H9 (cell line): ENCODE results near the gene LYST. TPM values are rescaled to one million over a fixed set of nuclear protein-coding genes. Genes with fewer than 3 reads are reported as not detected.

Experiments used
- DNase-seq: peaks from one replicate; pipeline ENCODE4 v3.0.0-alpha.2; 2017
- H2AFZ ChIP-seq: one replicate; pipeline ENCODE4 v1.6.1; 2013; ENCODE audit warnings: mild to moderate bottlenecking, low read length, control low read depth, moderate library complexity
- H2AK5ac ChIP-seq: 2 replicates; pipeline ENCODE4 v1.6.1; 2013; ENCODE audit warnings: low read length, control low read depth, mixed read lengths; ENCODE audit not compliant: insufficient read length
- H2BK120ac ChIP-seq: one replicate; pipeline ENCODE4 v1.6.1; 2013; ENCODE audit warnings: low read depth, mild to moderate bottlenecking, low read length, control low read depth, inconsistent platforms; ENCODE audit not compliant: poor library complexity, severe bottlenecking
- H2BK12ac ChIP-seq: 2 replicates; pipeline ENCODE4 v1.6.1; 2013; ENCODE audit warnings: low read length, control low read depth, mixed read lengths, low read depth; ENCODE audit not compliant: insufficient read length
- H2BK15ac ChIP-seq: 2 replicates; pipeline ENCODE4 v1.6.1; 2013; ENCODE audit warnings: low read depth, low read length, control low read depth
- H2BK20ac ChIP-seq: one replicate; pipeline ENCODE4 v1.6.1; 2013; ENCODE audit warnings: low read depth, mild to moderate bottlenecking, low read length, control low read depth, inconsistent platforms; ENCODE audit not compliant: poor library complexity, severe bottlenecking
- H2BK5ac ChIP-seq: 2 replicates; pipeline ENCODE4 v1.6.1; 2013; ENCODE audit warnings: low read length, control low read depth, mixed read lengths; ENCODE audit not compliant: insufficient read length
- H3K14ac ChIP-seq: 2 replicates; pipeline ENCODE4 v1.6.1; 2013; ENCODE audit warnings: low read length, control low read depth; ENCODE audit not compliant: insufficient read depth
- H3K18ac ChIP-seq: 2 replicates; pipeline ENCODE4 v1.6.1; 2013; ENCODE audit warnings: low read depth, mild to moderate bottlenecking, mixed read lengths, low read length, control low read depth; ENCODE audit not compliant: insufficient read length
- H3K23ac ChIP-seq: 2 replicates; pipeline ENCODE4 v1.6.1; 2013; ENCODE audit warnings: low read length, control low read depth, mixed read lengths, low read depth; ENCODE audit not compliant: insufficient read length
- H3K23me2 ChIP-seq: 2 replicates; pipeline ENCODE4 v1.6.1; 2013; ENCODE audit warnings: low read depth, mild to moderate bottlenecking, mixed read lengths, low read length, control low read depth; ENCODE audit not compliant: insufficient read length, poor library complexity, severe bottlenecking
- H3K27ac ChIP-seq: 2 replicates; pipeline ENCODE4 v1.5.1; 2013; ENCODE audit warnings: low read length, control low read depth, mixed read lengths, low read depth; ENCODE audit not compliant: insufficient read length
- H3K27me3 ChIP-seq: 2 replicates; pipeline ENCODE4 v1.6.1; 2013; ENCODE audit warnings: low read length, control low read depth, inconsistent platforms; ENCODE audit not compliant: insufficient read depth
- H3K4ac ChIP-seq: 2 replicates; pipeline ENCODE4 v1.6.1; 2013; ENCODE audit warnings: low read depth, mild to moderate bottlenecking, control low read depth, inconsistent platforms, low read length, moderate library complexity
- H3K4me1 ChIP-seq: 2 replicates; pipeline ENCODE4 v1.6.1; 2013; ENCODE audit warnings: low read length, control low read depth, inconsistent platforms; ENCODE audit not compliant: insufficient read depth
- H3K4me2 ChIP-seq: 2 replicates; pipeline ENCODE4 v1.6.1; 2013; ENCODE audit warnings: low read length, control low read depth, mixed read lengths; ENCODE audit not compliant: insufficient read length, insufficient read depth
- H3K56ac ChIP-seq: 2 replicates; pipeline ENCODE4 v1.6.1; 2013; ENCODE audit warnings: low read depth, mild to moderate bottlenecking, mixed read lengths, low read length, control low read depth; ENCODE audit not compliant: insufficient read length
- H3K79me1 ChIP-seq: 2 replicates; pipeline ENCODE4 v1.6.1; 2013; ENCODE audit warnings: low read depth, mild to moderate bottlenecking, moderate library complexity, low read length, control low read depth, inconsistent platforms; ENCODE audit not compliant: insufficient read depth, poor library complexity, severe bottlenecking
- H3K79me2 ChIP-seq: 2 replicates; pipeline ENCODE4 v1.6.1; 2013; ENCODE audit warnings: low read length, control low read depth, inconsistent platforms; ENCODE audit not compliant: insufficient read depth
- H3K9ac ChIP-seq: 2 replicates; pipeline ENCODE4 v1.6.1; 2013; ENCODE audit warnings: low read length, control low read depth, mixed read lengths; ENCODE audit not compliant: insufficient read length; ENCODE audit errors: extremely low read depth
- H3K9me3 ChIP-seq: one replicate; pipeline ENCODE4 v1.6.1; 2013; ENCODE audit warnings: low read depth, low read length, inconsistent platforms; ENCODE audit not compliant: control insufficient read depth
- H3T11ph ChIP-seq: one replicate; pipeline ENCODE4 v1.6.1; 2013; ENCODE audit warnings: mild to moderate bottlenecking, low read length, control low read depth, inconsistent platforms
- H4K20me1 ChIP-seq: one replicate; pipeline ENCODE4 v1.6.1; 2013; ENCODE audit not compliant: control insufficient read depth, insufficient read length, insufficient read depth
- H4K5ac ChIP-seq: 2 replicates; pipeline ENCODE4 v1.6.1; 2013; ENCODE audit warnings: low read depth, mild to moderate bottlenecking, mixed read lengths, low read length, control low read depth; ENCODE audit not compliant: insufficient read length
- H4K8ac ChIP-seq: replicated peaks from 2 replicates; pipeline ENCODE4 v1.6.1; 2013; ENCODE audit warnings: low read length, control low read depth, mixed read lengths, low read depth; ENCODE audit not compliant: insufficient read length
- H4K91ac ChIP-seq: 2 replicates; pipeline ENCODE4 v1.6.1; 2013; ENCODE audit warnings: low read depth, mild to moderate bottlenecking, moderate library complexity, mixed read lengths, low read length, control low read depth; ENCODE audit not compliant: insufficient read length
- H3K27ac Mint-ChIP-seq, 3 experiments: 2 replicates in 2 of 3; 3 replicates in 1 of 3; pipeline ENCODE4 v1.8.0; 2020 to 2021; ENCODE audit warnings: mixed read lengths in 3 of 3, mild to moderate bottlenecking in 1 of 3, moderate library complexity in 1 of 3
- H3K27me3 Mint-ChIP-seq: 2 replicates; pipeline ENCODE4 v1.8.0; 2021; ENCODE audit warnings: low read depth, mild to moderate bottlenecking, moderate library complexity, mixed read lengths
- H3K36me3 Mint-ChIP-seq, 3 experiments: 2 replicates in 2 of 3; 3 replicates in 1 of 3; pipeline ENCODE4 v1.8.0; 2020 to 2021; ENCODE audit warnings: low read depth in 3 of 3, mixed read lengths in 3 of 3; ENCODE audit not compliant: insufficient read depth in 1 of 3
- H3K4me1 Mint-ChIP-seq, 2 experiments: 2 replicates each; pipeline ENCODE4 v1.8.0; 2020; ENCODE audit warnings: mixed read lengths in 2 of 2
- H3K4me3 Mint-ChIP-seq, 2 experiments: 2 replicates in 1 of 2; 3 replicates in 1 of 2; pipeline ENCODE4 v1.8.0; 2020 to 2021; ENCODE audit warnings: mild to moderate bottlenecking in 2 of 2, mixed read lengths in 2 of 2, moderate library complexity in 1 of 2
- H3K9me3 Mint-ChIP-seq, 2 experiments: 2 replicates in 1 of 2; 3 replicates in 1 of 2; pipeline ENCODE4 v1.8.0; 2020; ENCODE audit warnings: mild to moderate bottlenecking in 2 of 2, mixed read lengths in 2 of 2, moderate library complexity in 1 of 2
- CTCF ChIP-seq: fragments of 200-600 bp; sonication (generic); conservative IDR thresholded peaks from 3 replicates; pipeline ENCODE4 v1.8.0; 2021; ENCODE audit warnings: antibody characterized with exemption, mild to moderate bottlenecking
- WGBS: extraction: QIAGEN DNeasy Blood & Tissue Kit; methylation state at CpG from one replicate; pipeline ENCODE4 v1.1.7; 2013; ENCODE audit warnings: missing lambda C conversion rate, low lambda C conversion rate, mixed read lengths; ENCODE audit not compliant: insufficient read length; ENCODE audit errors: extremely low coverage; 5-methylcytosine and 5-hydroxymethylcytosine counted together
- total RNA-seq: library from RNA; stranded (reverse); gene quantifications from 2 replicates; pipeline ENCODE4 v1.2.1, GENCODE V29; 2021

Gene LYST
- total RNA-seq, 1 experiment from 2014 or later: 0.13 TPM

- H3K23ac ChIP-seq: no peak overlapping the region
- peaks cover 10 to 14% of the 10 kb centered on the region in 2 experiments; a peak in 4 of 5 replicates for H3K9me3 Mint-ChIP-seq
- H3K4me3 Mint-ChIP-seq: no peak overlapping the region
- H3K4ac ChIP-seq: no peak overlapping the region
- H3K56ac ChIP-seq: no peak overlapping the region
- H2BK5ac ChIP-seq: no peak overlapping the region
- H3K79me2 ChIP-seq: no peaks in the 10 kb centered on the region
- no peak overlapping the region for H3K27ac Mint-ChIP-seq
- no peaks in the 10 kb centered on the region for H3K9me3 ChIP-seq
- no peak overlapping the region for H2AK5ac ChIP-seq
- H4K91ac ChIP-seq: no peak overlapping the region
- H3K18ac ChIP-seq: no peak overlapping the region
- no CpG with 5 or more reads among the region's 2 CpGs for WGBS
- no peaks in the 10 kb centered on the region; the same call in none of the 2 replicates for H3K27me3 Mint-ChIP-seq
- H3K27ac ChIP-seq: no peak overlapping the region
- H2BK15ac ChIP-seq: no peak overlapping the region
- no peak overlapping the region for H2BK120ac ChIP-seq
- TF ChIP-seq CTCF: no peak
- H3K36me3 Mint-ChIP-seq: peaks cover 7 to 17% (median 9%) of the 10 kb centered on the region in 3 experiments; a peak in 6 of 7 replicates
- H3K23me2 ChIP-seq: no peaks in the 10 kb centered on the region
- no peak overlapping the region for H2AFZ ChIP-seq
- H2BK12ac ChIP-seq: peak overlapping the region; percentile 51
- no peak overlapping the region for H3K14ac ChIP-seq
- no peaks in the 10 kb centered on the region for H3K27me3 ChIP-seq
- H3K4me1 ChIP-seq: peaks cover 3% of the 10 kb centered on the region; the same call in 1 of the 2 replicates
- no peak overlapping the region for H3K4me2 ChIP-seq
- no peak for DNase-seq
- no peak overlapping the region for H2BK20ac ChIP-seq
- H4K8ac ChIP-seq: no peak overlapping the region
- no peaks in the 10 kb centered on the region for H3K79me1 ChIP-seq
- peaks cover 18 to 26% of the 10 kb centered on the region in 2 experiments for H3K4me1 Mint-ChIP-seq
- H4K20me1 ChIP-seq: no peaks in the 10 kb centered on the region
- no peak overlapping the region for H3K9ac ChIP-seq
- no peak overlapping the region for H4K5ac ChIP-seq
- no peak overlapping the region for H3T11ph ChIP-seq
These were observed 187.7 kb downstream of the LYST start for GRCh38 chr1:235679005-235679404.
